HL-60 (cell line): ENCODE measurements around the gene UBE2E3.
A peak's percentile ranks its signal among the peaks of the same experiment; 100 is the strongest.

Experiments used
- DNase-seq, 2 experiments: peaks; one replicate each; pipeline ENCODE4 v3.0.0-alpha.2; 2010 to 2020; ENCODE audit warnings: low read depth in 1 of 2, low spot score in 1 of 2
- H3K27ac ChIP-seq: fragments of 250-450 bp; sonication (Bioruptor Pico); replicated peaks from 2 replicates; pipeline ENCODE4 v1.5.1; 2020; ENCODE audit warnings: mild to moderate bottlenecking, moderate library complexity
- H3K27me3 ChIP-seq: fragments of 250-450 bp; sonication (Bioruptor Pico); 2 replicates; pipeline ENCODE4 v1.5.1; 2021; ENCODE audit warnings: mild to moderate bottlenecking, moderate library complexity; ENCODE audit not compliant: insufficient read depth, poor library complexity, severe bottlenecking
- H3K4me3 ChIP-seq: replicated peaks from 2 replicates; pipeline ENCODE4 v1.5.1; 2011; ENCODE audit warnings: mild to moderate bottlenecking, control low read depth, low read length; ENCODE audit not compliant: insufficient read depth
- GABPA ChIP-seq: IDR thresholded peaks from 2 replicates; pipeline ENCODE4 v1.6.1; 2012; ENCODE audit warnings: low read depth
- POLR2AphosphoS5 ChIP-seq: IDR thresholded peaks from 2 replicates; pipeline ENCODE4 v1.6.1; 2012; ENCODE audit warnings: low read depth
- SPI1 ChIP-seq: IDR thresholded peaks from 2 replicates; pipeline ENCODE4 v1.6.1; 2012; ENCODE audit warnings: low read depth, mild to moderate bottlenecking, borderline replicate concordance
- TF ChIP-seq, protein P1 (sequence below): IDR thresholded peaks from 2 replicates; pipeline ENCODE4 v1.6.1; 2012; ENCODE audit warnings: low read depth; ENCODE audit not compliant: insufficient replicate concordance
- TF ChIP-seq, protein P2 (sequence below): IDR thresholded peaks from one replicate; pipeline ENCODE4 v1.5.1; 2011; ENCODE audit warnings: low read length, control low read depth, inconsistent platforms; ENCODE audit not compliant: insufficient read depth

The UBE2E3 gene

DNA sequence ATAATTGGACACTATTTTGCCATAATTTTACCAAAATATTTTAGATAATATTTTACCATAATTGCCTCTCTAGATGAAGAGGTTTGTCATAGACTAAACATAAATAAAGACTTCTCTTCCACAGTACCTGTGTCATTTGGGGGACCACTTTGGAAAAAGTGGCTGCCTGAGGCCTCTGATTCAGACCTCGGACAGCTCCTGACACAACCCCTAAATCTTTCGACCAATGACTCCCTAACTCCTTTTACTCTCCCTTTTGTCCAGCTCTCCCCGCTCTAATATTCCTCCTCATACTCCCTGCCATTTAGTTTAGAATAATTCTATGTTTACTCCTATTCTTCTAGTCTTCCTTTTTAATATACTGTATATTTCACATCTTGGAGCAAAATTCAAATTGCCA, 36.0 kb upstream of the UBE2E3 start:
- H3K27ac ChIP-seq, result no peak overlapping the region
- H3K27me3 ChIP-seq, result no peaks in the 10 kb centered on the region
- DNase-seq, result no peak
- TF ChIP-seq GABPA, result no peak
- TF ChIP-seq, protein P1, sequence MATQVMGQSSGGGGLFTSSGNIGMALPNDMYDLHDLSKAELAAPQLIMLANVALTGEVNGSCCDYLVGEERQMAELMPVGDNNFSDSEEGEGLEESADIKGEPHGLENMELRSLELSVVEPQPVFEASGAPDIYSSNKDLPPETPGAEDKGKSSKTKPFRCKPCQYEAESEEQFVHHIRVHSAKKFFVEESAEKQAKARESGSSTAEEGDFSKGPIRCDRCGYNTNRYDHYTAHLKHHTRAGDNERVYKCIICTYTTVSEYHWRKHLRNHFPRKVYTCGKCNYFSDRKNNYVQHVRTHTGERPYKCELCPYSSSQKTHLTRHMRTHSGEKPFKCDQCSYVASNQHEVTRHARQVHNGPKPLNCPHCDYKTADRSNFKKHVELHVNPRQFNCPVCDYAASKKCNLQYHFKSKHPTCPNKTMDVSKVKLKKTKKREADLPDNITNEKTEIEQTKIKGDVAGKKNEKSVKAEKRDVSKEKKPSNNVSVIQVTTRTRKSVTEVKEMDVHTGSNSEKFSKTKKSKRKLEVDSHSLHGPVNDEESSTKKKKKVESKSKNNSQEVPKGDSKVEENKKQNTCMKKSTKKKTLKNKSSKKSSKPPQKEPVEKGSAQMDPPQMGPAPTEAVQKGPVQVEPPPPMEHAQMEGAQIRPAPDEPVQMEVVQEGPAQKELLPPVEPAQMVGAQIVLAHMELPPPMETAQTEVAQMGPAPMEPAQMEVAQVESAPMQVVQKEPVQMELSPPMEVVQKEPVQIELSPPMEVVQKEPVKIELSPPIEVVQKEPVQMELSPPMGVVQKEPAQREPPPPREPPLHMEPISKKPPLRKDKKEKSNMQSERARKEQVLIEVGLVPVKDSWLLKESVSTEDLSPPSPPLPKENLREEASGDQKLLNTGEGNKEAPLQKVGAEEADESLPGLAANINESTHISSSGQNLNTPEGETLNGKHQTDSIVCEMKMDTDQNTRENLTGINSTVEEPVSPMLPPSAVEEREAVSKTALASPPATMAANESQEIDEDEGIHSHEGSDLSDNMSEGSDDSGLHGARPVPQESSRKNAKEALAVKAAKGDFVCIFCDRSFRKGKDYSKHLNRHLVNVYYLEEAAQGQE, result peak; percentile 83
- H3K4me3 ChIP-seq, result no peak overlapping the region

DNA sequence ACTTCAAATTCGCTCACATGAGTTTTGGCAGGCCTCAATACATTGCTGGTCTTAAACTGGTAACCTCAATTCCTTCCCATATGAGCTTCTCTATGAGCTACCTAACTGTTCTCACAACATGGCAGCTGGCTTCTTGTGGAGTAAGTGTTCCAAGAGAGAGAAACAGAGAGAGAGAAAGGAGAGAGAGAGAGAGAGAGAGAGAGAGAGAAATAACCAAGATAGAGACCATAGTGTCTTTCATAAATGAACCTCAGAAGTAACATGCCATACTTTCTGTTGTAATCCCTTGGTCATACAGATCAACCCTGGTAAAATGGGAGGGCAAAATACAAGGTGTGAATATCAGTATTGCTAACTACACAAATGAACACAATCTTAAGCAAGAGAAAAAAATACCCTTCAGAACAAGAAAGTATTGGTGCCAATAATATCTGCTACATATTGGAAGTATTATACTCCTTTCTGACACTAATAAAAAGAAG, 33.2 kb upstream of the UBE2E3 start:
- H3K27ac ChIP-seq, result no peak overlapping the region
- DNase-seq, result no peak
- no peaks in the 10 kb centered on the region for H3K27me3 ChIP-seq
- TF ChIP-seq SPI1, result no peak
- TF ChIP-seq POLR2AphosphoS5, result no peak
- TF ChIP-seq, protein P2, sequence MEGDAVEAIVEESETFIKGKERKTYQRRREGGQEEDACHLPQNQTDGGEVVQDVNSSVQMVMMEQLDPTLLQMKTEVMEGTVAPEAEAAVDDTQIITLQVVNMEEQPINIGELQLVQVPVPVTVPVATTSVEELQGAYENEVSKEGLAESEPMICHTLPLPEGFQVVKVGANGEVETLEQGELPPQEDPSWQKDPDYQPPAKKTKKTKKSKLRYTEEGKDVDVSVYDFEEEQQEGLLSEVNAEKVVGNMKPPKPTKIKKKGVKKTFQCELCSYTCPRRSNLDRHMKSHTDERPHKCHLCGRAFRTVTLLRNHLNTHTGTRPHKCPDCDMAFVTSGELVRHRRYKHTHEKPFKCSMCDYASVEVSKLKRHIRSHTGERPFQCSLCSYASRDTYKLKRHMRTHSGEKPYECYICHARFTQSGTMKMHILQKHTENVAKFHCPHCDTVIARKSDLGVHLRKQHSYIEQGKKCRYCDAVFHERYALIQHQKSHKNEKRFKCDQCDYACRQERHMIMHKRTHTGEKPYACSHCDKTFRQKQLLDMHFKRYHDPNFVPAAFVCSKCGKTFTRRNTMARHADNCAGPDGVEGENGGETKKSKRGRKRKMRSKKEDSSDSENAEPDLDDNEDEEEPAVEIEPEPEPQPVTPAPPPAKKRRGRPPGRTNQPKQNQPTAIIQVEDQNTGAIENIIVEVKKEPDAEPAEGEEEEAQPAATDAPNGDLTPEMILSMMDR, result no peak
- TF ChIP-seq GABPA, result no peak
- TF ChIP-seq, protein P1, result no peak
- no peak overlapping the region for H3K4me3 ChIP-seq

DNA sequence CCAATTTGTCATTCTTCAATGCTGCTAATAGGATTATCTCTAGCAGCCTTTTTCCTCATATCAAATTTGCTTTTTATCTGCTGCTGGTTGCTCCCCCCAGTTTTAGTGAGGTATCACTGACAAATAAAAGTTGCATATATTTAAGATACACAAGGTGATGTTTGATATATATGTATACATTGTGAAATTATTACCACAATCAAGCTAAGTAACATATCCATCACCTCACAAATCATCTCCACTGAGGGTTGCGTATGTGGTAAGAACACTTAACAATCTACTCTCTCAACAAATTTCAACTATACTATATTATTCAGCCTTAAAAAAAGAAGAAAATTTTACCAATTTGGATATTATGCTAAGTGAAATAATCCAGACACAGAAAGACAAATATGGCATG, 30.5 kb upstream of the UBE2E3 start:
- Histone ChIP-seq H3K4me3 (no peak overlapping the region), H3K27ac (no peak overlapping the region), H3K27me3 (no peaks in the 10 kb centered on the region)
- TF ChIP-seq, protein P1, result no peak
- TF ChIP-seq GABPA, result no peak
- no peak for TF ChIP-seq POLR2AphosphoS5
- TF ChIP-seq, protein P2, result no peak
- TF ChIP-seq SPI1, result no peak
- no peak for DNase-seq

DNA sequence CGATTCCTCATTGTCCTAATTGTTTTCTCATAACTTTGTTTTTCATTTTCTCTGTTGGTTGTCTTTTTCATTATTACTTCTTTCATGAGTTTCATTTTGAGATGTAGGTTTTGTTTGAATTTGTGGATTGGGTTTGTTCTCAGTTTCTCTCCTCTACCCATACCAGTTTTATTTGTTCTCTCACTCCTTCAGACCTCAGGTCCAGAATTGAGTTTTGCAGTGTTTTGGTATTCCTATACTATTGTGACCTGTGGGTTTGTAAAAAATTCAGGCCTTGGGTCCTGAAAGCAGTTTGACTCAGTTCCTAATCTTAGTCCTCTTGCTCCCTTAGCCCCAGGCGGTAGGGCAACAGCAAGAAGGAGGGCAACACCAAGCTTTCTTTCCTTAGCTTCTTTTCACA, 28.3 kb upstream of the UBE2E3 start:
- Histone ChIP-seq H3K27ac (no peak overlapping the region), H3K4me3 (no peak overlapping the region), H3K27me3 (no peaks in the 10 kb centered on the region)
- TF ChIP-seq POLR2AphosphoS5 (no peak), SPI1 (no peak), GABPA (no peak)
- TF ChIP-seq, protein P2, result no peak
- TF ChIP-seq, protein P1, result no peak
- no peak for DNase-seq
